Fibroblast of the conjunctiva (primary cell): ENCODE results near the gene AK4.
A peak's percentile ranks its signal among the peaks of the same experiment; 100 is the strongest.

ENCODE experiments used
- DNase-seq: peaks from one replicate; pipeline ENCODE4 v3.0.0-alpha.2; 2010; ENCODE audit warnings: low read depth

AK4 gene

GRCh38 chr1:65253800-65254319 lies 105.9 kb downstream of the AK4 start:
- no peak for DNase-seq

DNA sequence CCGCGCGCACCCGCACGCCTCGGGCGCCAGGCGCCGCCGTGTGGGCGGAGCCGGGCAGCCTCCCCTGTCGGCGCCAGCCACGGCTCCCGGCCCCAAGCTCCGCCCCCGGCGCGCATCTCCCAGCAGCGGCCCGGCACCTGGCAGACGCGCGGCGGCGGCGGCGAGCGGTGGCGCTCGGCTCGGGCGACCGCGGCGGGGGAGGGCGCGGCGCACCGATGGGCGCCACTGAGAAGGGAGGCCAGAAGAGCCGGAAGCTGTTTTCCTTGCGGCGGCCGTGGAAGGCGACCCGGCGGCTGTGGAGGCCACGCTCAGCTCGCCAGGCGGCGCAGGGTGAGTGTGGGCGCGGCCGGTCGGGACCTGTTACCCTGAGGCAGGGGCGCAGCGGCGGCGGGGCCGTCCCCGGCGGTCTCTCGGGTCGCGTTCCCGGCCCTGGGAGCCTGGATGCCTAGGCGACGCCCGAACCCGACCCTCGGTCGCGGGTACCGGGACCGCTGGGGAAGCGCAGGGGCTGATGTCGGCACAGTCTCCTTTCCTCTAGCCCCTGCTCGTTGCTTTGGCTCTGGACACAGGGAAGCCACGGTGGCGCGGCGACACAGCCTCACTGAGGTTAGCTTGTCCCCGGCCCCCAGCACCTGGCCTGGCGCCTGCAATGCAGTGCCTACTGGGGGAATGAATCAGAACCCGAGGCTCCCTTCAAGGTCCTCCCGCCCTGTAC lies 106.5 kb downstream of the AK4 start:
- no peak for DNase-seq

- DNase-seq, result no peak
Measured at GRCh38 chr1:65255035-65255655, 107.1 kb downstream of the AK4 start.

GRCh38 chr1:65255656-65256050 lies 107.7 kb downstream of the AK4 start:
- DNase-seq, result no peak

- DNase-seq, result no peak
Measured at GRCh38 chr1:65256860-65257708, 109.1 kb downstream of the AK4 start.

GRCh38 chr1:65258106-65258505 lies 110.1 kb downstream of the AK4 start:
- no peak for DNase-seq

DNA sequence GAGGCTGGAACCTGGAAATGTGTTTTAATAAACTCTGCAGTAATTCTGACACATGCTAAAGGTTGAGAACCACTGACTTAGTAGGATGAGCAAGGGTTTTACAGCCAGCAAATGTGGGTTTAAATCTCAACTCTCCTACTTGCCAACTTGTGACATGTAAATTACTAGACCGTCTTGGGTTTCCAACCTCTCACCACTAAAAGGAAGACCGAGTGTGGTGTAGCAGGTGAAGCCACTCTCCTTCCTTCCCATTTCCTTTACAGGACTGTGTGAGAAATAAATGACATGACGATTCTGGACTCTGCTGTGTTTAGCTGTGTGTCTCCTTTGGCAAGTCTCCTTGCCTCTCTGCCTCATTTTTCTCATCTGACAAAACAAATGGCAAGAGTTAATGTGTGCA lies 111.8 kb downstream of the AK4 start:
- DNase-seq, result no peak

DNA sequence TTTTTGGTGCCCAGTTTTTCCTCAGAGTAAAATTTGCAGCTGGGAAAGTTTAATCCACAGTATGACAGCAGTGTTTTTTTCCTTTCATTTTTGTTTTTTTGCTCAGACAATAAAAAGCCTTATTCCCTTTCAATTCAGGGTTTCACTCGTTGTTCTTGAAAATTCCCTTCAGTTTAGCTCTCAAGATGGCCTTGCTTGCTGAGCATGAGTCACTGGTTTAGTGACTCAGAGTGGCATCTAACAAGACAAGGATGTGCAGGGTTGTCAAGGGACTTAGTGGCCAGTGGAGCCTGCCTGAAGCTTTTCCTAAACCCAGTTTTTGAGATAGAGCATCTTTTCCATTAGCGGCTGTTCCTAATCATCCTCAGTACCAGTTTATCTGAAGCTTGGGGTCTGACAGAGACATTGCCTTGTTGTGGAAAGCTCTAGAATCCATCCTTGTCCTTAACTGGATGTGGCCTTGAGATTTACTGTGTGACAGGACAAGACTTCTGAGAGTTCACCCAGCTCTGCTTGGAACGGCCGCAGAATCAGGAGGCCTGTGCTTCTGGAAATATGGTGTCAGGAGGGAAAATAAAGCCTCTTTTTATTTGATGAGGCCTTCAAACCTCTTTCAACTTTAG lies 113.0 kb downstream of the AK4 start:
- peak; percentile 27 for DNase-seq

- DNase-seq, result no peak
Measured at GRCh38 chr1:65263286-65263685, 115.3 kb downstream of the AK4 start.

DNA sequence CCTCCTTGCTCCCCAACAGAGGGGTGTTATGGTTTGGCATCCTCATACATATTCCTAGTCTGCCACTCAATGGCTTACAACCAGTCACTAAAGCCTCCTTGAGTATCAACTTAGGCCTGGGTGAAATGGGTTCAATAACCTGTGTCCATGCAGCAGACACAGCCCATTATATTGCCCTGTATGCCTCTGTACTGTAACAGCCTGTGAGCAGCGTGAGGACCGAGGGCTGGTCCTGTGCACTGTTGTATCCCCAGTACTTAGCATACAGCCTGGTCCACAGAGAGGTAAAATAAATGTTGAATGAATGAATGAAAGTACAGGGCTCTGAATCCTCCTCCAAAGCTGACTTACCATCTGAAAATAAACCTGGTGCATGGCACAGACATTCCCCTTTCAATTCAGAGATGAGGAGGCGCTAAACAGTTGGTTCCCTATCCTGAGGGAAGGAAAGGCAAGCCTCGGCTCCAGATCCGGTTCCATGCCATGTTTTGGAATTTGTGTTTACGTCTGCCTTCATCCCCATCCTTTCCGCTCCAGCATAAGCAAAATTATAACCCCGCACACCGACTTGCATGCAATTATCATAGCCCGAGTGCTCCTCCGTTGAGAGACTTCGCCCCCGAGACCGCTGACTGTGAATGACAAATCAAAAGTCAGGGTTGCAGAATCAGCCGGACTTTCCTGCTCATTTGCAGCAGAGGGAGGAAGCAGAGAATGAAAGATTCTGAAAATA lies 116.4 kb downstream of the AK4 start:
- DNase-seq, result peak; percentile 17

DNA sequence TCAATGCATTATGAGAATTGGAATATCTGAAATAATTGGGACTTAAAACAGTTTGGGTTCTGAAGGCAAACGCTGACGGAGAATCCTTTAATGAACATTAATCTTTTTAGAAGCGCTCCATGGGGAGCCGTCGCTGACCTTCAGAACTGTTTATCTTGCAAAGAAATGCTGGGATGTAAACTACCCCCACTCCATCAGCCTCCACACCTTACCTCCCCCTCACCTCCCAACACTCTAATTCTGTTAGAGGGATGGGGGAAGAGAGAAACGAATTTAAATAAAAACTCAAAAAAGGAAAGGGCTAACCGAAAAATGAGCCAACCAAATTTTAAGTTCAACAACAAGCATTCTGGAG lies 117.3 kb downstream of the AK4 start:
- no peak for DNase-seq

- peak; percentile 13 for DNase-seq
Measured at GRCh38 chr1:65265651-65266351, 117.8 kb downstream of the AK4 start.

DNA sequence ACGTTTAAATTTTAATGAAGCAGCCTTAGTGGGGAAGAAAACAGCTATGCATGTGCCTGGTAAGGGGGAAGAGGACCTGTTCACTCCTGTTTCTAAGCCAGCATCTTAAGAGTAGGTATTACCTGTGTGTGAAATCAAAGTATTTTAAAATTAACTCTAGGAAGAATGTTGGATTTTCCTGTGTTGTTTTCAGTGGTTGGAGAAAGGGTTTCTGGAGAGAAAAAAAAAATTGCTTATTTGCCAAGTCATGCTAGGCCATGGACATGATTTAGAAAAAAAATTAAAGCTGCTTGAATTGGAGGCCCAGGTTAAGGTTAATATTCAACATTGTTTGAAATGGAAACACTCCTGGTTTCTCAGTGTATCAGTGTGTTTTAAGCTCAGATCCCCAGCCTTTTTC lies 118.5 kb downstream of the AK4 start:
- DNase-seq, result no peak

DNA sequence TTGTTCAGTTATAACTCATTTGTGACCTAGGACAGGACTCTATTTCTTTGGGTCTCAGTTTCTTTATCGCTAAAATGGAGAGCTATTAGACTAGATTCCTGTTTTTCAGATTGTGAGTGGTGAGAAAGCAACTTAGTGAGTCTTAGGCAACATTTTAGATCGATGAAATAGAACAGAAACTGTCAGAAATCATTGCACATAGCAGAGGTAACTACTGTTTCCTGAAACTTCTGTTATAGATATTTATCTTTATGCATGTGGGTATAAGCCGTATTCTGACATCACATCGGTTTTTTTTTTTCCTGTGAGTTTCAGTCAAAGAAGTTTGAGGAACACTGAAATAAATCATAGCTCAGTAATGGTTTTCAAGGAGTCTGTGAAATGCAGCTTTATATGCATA lies 119.3 kb downstream of the AK4 start:
- no peak for DNase-seq

DNA sequence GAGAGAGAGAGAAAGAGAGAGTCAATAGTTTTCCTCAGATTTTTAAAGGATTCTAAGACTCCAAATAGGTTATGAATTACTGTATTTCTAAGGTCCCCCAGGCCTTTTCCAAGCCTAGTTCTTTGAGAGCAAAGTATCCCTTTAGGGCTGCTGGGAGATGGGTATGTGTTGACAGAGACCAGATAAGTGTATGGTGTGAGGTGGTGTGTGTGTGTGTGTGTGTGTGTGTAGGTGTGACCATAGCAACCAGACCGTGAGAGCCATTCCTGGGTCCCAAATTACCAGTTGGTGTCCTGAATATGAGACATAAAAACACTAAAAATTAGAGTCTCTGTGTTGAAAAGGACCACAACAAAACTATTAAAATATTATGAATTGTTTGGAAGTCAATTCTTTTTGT lies 119.7 kb downstream of the AK4 start:
- no peak for DNase-seq

DNA sequence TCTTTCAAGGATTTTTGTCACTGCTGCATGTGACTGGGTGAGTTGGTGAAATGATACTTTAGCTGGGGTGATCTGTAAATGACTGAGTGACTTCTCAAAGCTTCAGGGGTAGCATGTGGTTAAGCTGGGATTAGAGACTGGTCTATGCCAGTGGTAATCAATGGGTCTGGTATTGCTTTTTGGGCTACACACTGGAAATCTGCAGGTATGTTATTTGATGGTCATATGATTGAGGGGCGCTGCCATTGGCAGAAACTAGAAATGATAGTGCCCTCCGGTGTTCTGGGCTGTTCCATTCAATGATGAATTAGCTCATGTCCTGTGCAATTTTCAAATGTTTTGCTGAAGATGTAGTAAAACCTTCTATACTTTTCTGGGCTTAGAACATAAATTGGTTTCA lies 121.6 kb downstream of the AK4 start:
- DNase-seq, result no peak

GRCh38 chr1:65276197-65276939 lies 128.4 kb downstream of the AK4 start:
- no peak for DNase-seq

- no peak for DNase-seq
Measured at GRCh38 chr1:65277605-65278347, 129.8 kb downstream of the AK4 start.

GRCh38 chr1:65278376-65279069 lies 130.5 kb downstream of the AK4 start:
- no peak for DNase-seq
